Activated naive CD4-positive, alpha-beta T cell treated with anti-CD3 and anti-CD28 coated beads, Interleukin-2, amount 50 U/mL, for 72 hours (primary cell): ENCODE measurements around the gene TTPAL. TPM values are rescaled to one million over a fixed set of nuclear protein-coding genes. Genes with fewer than 3 reads are reported as not detected.
A peak's percentile ranks its signal among the peaks of the same experiment; 100 is the strongest.

Experiments used
- ATAC-seq, 2 donors: fragments of 150-1000 bp; cut with Tn5 transposase; 2 replicates each; pipeline ENCODE4 v1.10.0; 2021; ENCODE audit warnings: mild to moderate bottlenecking in 2 of 2, moderate library complexity in 2 of 2
- DNase-seq, 2 donors: peaks; one replicate each; pipeline ENCODE4 v3.0.0; 2021 to 2022; ENCODE audit warnings: low spot score in 2 of 2
- H3K27ac Mint-ChIP-seq, 2 donors: one replicate each; pipeline ENCODE4 v1.8.0; 2022; ENCODE audit warnings: mild to moderate bottlenecking in 2 of 2, mixed read lengths in 2 of 2
- H3K36me3 Mint-ChIP-seq, 2 donors: one replicate each; pipeline ENCODE4 v1.8.0; 2022; ENCODE audit warnings: mixed read lengths in 2 of 2
- H3K9me3 Mint-ChIP-seq, 2 donors: one replicate each; pipeline ENCODE4 v1.8.0; 2022; ENCODE audit warnings: mixed read lengths in 2 of 2
- total RNA-seq, 2 donors: library from RNA; stranded (reverse); gene quantifications; one replicate each; pipeline ENCODE4 v1.2.3, GENCODE V29; 2022

Gene TTPAL, protein sequence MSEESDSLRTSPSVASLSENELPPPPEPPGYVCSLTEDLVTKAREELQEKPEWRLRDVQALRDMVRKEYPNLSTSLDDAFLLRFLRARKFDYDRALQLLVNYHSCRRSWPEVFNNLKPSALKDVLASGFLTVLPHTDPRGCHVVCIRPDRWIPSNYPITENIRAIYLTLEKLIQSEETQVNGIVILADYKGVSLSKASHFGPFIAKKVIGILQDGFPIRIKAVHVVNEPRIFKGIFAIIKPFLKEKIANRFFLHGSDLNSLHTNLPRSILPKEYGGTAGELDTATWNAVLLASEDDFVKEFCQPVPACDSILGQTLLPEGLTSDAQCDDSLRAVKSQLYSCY
- 10 to 100 TPM in 1 of 2 donors, 1 to 10 TPM in 1; 7.5 to 15.4 TPM for total RNA-seq

- H3K27ac Mint-ChIP-seq: peak within 1 kb of the TSS; percentile 96 to 98
Observed at GRCh38 chr20:44475694-44476560, at the start of gene TTPAL. Gene TTPAL, plus strand, starts transcription at chr20:44475874. Its CDS starts 4,126 bp downstream, at chr20:44480000.

DNA sequence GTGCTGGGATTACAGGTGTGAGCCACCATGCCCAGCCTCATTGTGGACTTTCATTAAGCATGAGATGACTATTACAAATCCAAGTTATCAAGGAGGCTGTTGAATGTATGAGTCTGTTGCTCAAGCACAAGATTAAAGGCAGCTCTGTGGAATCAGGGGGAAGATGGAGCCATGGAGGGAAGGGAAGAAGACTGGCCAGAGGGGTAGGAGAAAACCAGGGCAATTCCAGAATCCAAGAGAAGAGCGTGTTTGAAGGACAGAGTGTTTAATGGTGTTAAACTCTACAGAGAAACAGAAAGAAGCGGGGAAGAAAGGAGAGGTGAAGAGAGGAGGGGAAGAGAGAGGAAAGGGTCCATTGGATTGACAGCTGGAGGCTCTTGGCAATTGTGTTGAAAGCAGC is 49.8 kb upstream of the TTPAL start:
- DNase-seq: no peak
- H3K27ac Mint-ChIP-seq: no peak overlapping the region
- no peaks in the 10 kb centered on the region for H3K36me3 Mint-ChIP-seq
- H3K9me3 Mint-ChIP-seq: no peaks in the 10 kb centered on the region
- no peak for ATAC-seq

More at GRCh38 chr20:44475694-44476560, at the start of gene TTPAL:
- no peaks in the 10 kb centered on the region for H3K9me3 Mint-ChIP-seq
- DNase-seq (peak; percentile 93 to 94), ATAC-seq (peak; percentile 99)
- H3K36me3 Mint-ChIP-seq: peaks cover 5% of the 10 kb centered on the region in 2 donors

- Mint-ChIP-seq H3K27ac (no peak overlapping the region), H3K9me3 (no peaks in the 10 kb centered on the region), H3K36me3 (no peaks in the 10 kb centered on the region)
- ATAC-seq (no peak), DNase-seq (no peak)
Observed at GRCh38 chr20:44426879-44427790, 48.5 kb upstream of the TTPAL start.

GRCh38 chr20:44427804-44428173 is 47.9 kb upstream of the TTPAL start:
- no peak for ATAC-seq

GRCh38 chr20:44428174-44429016 is 47.3 kb upstream of the TTPAL start:
- ATAC-seq: no peak
- Mint-ChIP-seq H3K36me3 (no peaks in the 10 kb centered on the region), H3K27ac (no peak overlapping the region), H3K9me3 (no peaks in the 10 kb centered on the region)
- DNase-seq: no peak

More at GRCh38 chr20:44427804-44428173, 47.9 kb upstream of the TTPAL start:
- no peak for DNase-seq
- H3K9me3 Mint-ChIP-seq: no peaks in the 10 kb centered on the region
- no peaks in the 10 kb centered on the region for H3K36me3 Mint-ChIP-seq
- no peak overlapping the region for H3K27ac Mint-ChIP-seq

- no peaks in the 10 kb centered on the region for H3K36me3 Mint-ChIP-seq
- DNase-seq (no peak), ATAC-seq (no peak)
- H3K27ac Mint-ChIP-seq: no peak overlapping the region
- H3K9me3 Mint-ChIP-seq: no peaks in the 10 kb centered on the region
Observed at GRCh38 chr20:44429017-44429339, 46.7 kb upstream of the TTPAL start.

GRCh38 chr20:44429419-44430269 is 46.0 kb upstream of the TTPAL start:
- Mint-ChIP-seq H3K9me3 (no peaks in the 10 kb centered on the region), H3K36me3 (no peaks in the 10 kb centered on the region), H3K27ac (no peak overlapping the region)
- DNase-seq (no peak), ATAC-seq (no peak)

- H3K9me3 Mint-ChIP-seq: no peaks in the 10 kb centered on the region
- no peaks in the 10 kb centered on the region for H3K36me3 Mint-ChIP-seq
- no peak overlapping the region for H3K27ac Mint-ChIP-seq
- DNase-seq (no peak), ATAC-seq (no peak)
Observed at GRCh38 chr20:44430270-44431065, 45.2 kb upstream of the TTPAL start.

DNA sequence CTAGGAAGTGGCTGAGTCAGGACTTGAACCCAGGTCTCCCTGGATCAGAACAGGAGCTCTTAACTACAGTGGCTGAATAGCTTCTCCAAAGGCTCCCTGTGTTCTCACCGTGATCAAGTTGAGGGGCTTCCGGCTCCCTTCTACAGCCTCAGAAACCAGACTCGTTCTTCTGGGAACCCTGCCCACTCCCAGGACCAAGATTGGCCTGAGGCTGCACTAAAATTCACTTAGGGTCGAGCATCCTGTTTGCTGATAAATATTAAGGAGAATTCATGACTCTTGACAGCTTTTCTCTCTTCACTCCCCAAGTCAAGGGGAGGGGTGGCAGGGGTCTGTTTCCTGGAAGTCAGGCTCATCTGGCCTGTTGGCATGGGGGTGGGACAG is 44.6 kb upstream of the TTPAL start:
- DNase-seq (no peak), ATAC-seq (no peak)
- Mint-ChIP-seq H3K27ac (no peak overlapping the region), H3K36me3 (no peaks in the 10 kb centered on the region), H3K9me3 (no peaks in the 10 kb centered on the region)

DNA sequence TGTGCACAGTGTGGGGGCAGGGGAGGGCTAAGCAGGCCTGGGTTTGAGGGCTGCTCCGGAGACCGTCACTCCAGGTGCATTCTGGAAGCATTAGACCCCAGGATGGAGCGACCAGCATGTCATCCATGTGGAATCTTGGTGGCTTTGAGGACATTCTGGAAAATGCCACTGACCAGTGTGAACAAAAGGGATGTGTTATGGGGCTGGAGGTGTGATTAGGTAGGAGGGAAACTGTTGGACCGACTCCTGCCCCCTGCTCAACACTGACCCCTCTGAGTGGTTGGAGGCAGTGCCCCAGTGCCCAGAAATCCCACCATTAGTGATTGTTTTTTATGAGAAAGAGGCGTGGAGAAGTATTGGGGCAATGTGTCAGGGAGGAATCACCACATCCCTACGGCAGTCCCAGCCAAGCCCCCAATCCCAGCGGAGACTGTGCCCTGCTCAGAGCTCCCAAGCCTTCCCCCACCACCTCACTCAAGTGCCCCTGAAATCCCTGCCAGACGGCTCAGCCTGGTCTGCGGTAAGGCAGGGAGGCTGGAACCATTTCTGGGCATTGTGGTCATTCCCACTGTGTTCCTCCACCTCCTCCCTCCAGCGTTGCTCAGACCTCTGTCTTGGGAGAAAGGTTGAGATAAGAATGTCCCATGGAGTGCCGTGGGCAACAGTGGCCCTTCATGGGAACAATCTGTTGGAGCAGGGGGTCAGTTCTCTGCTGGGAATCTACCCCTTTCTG is 44.0 kb upstream of the TTPAL start:
- H3K9me3 Mint-ChIP-seq: no peaks in the 10 kb centered on the region
- no peaks in the 10 kb centered on the region for H3K36me3 Mint-ChIP-seq
- ATAC-seq (no peak), DNase-seq (no peak)
- H3K27ac Mint-ChIP-seq: no peak overlapping the region

DNA sequence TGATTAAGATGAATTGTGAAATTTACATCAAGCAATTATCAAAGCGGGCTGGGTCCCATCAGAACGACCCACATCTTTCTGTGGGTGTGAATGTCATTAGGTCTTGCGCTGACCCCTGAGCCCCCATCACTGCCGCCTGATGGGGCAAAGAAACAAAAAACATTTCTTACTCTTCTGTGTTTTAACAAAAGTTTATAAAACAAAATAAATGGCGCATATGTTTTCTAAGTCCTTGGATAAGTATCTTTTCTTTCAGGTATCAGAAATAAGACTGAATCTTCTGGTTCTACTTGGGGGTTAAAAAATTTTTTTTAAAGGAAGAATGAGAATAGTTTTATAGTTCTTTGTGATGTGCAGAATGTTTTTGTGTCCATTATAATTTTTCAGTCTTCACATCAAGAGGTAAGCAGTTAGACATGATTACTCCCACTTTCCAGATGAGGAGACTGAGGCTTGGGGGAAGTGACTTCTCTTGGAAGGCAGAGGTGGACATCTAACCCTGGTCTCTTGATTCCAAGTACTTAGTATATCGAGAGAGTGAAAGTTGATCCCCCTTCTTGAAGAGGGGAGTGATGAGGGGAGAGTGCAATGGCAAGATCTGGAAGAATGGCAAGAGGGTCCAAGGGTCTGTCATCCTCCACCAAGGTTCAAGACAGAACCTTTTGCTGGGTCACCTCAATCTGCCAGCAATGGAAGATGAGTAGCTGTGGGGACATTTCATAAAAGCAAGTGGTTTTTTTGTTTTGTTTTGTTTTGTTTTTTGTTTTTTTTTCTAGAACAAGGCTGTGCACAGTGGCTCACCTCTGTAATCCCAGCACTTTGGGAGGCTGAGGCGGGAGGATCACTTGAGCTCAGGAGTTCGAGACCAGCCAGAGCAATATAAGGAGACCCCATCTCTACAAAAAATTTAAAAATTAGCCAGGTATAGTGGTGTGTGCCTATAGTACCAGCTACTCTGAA is 42.8 kb upstream of the TTPAL start:
- ATAC-seq (no peak), DNase-seq (no peak)
- Mint-ChIP-seq H3K27ac (no peak overlapping the region), H3K36me3 (no peaks in the 10 kb centered on the region), H3K9me3 (no peaks in the 10 kb centered on the region)

GRCh38 chr20:44433751-44434538 is 41.7 kb upstream of the TTPAL start:
- DNase-seq (no peak), ATAC-seq (no peak)
- no peaks in the 10 kb centered on the region for H3K36me3 Mint-ChIP-seq
- no peak overlapping the region for H3K27ac Mint-ChIP-seq
- no peaks in the 10 kb centered on the region for H3K9me3 Mint-ChIP-seq
